ENCODE measurements around the gene TMEM61.
"Not testable (repeated sequence)": the region's sequence is repeated elsewhere in the genome, so short reads cannot be mapped to it uniquely, and the experiment has no call there.

Gene TMEM61

GRCh38 chr1:55015731-55016620 is 35.5 kb downstream of the TMEM61 start:
- no peak for DNase-seq (ENCODE audit: low spot score)
- TF ChIP-seq, protein P1, sequence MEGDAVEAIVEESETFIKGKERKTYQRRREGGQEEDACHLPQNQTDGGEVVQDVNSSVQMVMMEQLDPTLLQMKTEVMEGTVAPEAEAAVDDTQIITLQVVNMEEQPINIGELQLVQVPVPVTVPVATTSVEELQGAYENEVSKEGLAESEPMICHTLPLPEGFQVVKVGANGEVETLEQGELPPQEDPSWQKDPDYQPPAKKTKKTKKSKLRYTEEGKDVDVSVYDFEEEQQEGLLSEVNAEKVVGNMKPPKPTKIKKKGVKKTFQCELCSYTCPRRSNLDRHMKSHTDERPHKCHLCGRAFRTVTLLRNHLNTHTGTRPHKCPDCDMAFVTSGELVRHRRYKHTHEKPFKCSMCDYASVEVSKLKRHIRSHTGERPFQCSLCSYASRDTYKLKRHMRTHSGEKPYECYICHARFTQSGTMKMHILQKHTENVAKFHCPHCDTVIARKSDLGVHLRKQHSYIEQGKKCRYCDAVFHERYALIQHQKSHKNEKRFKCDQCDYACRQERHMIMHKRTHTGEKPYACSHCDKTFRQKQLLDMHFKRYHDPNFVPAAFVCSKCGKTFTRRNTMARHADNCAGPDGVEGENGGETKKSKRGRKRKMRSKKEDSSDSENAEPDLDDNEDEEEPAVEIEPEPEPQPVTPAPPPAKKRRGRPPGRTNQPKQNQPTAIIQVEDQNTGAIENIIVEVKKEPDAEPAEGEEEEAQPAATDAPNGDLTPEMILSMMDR (IDR thresholded peaks at IDR 0.05; ENCODE audit: extremely low read depth, missing control alignments): no peak

DNA sequence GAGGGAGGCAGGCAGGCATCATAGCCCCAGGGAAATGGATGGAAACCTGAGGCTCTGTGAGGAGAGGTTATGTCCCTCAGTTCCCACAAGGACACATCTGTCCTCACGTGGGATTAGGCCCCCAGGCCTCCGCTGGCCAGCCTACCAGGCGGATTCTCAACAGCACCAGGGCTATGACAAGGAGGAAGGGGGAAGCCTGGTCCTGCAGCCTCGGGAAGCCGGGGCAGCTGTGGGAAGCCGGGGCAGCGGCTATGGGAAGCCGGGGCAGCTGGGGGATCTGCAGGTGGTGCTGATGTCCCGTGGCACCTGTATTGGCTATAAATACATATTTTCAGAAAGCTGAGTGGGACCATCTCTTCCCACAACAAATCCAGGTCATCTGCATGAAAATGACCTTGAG is 38.0 kb downstream of the TMEM61 start:
- TF ChIP-seq, protein P1 (IDR thresholded peaks at IDR 0.05; ENCODE audit: extremely low read depth, missing control alignments): no peak
- DNase-seq (ENCODE audit: low spot score): no peak

GRCh38 chr1:55021942-55022546 is 41.6 kb downstream of the TMEM61 start:
- TF ChIP-seq, protein P1 (IDR thresholded peaks at IDR 0.05; ENCODE audit: extremely low read depth, missing control alignments): peak; percentile 78
- DNase-seq (ENCODE audit: low spot score): peak; percentile 78

GRCh38 chr1:55024163-55024562 is 43.7 kb downstream of the TMEM61 start:
- not testable (repeated sequence) for DNase-seq (ENCODE audit: low spot score)

- not testable (repeated sequence) for DNase-seq (ENCODE audit: low spot score)
Measured at GRCh38 chr1:55026682-55027081, 46.3 kb downstream of the TMEM61 start.

- not testable (repeated sequence) for DNase-seq (ENCODE audit: low spot score)
Measured at GRCh38 chr1:55031098-55031497, 50.7 kb downstream of the TMEM61 start.

DNA sequence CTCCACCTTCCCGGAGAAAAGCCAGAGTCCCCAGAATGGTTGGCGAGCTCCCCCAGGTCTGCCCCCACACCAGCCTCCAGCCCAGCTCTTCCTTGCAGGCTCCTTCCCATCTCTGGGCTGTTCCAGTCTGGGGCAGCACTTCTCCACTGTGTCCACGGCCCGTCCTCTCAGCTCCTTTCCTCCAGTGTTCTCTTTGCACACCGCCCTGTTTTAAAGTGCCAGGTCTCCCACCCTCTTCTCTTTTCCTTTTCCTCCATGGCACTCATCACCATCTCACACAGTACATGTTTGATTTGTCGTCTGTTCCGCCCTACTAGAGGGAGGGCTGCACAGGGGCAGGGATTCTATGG is 52.8 kb downstream of the TMEM61 start:
- TF ChIP-seq, protein P1 (IDR thresholded peaks at IDR 0.05; ENCODE audit: extremely low read depth, missing control alignments): no peak
- DNase-seq (ENCODE audit: low spot score): no peak

DNA sequence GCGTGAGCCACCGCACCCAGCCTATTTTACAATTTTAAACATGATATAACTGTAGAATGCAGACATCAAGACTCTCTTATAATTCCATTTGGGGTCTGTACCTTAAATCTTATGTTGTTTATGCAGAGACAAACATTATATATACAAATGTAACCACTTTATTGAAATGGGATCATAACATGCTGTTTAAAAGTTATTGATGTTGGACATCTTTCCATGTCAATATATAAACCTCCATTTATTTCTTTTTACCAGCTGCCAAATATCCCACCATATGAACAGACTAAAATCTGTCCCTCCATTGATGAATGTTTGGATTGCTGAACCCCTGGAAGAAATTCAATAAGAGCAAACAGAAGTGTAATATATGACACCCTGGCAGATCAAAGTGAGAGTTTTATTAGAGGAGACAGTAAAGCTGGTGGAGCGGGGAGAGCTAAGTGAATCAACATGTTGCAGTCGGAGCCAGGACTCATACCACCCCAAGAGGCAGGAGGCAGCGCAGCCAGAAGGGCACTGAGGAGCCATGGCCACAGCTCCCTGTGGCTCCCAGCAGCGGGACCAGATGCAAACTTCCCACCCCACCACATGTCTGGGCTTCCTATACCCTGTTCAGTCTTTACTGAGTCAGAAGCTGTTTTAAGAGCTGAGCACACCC is 54.2 kb downstream of the TMEM61 start:
- no peak for DNase-seq (ENCODE audit: low spot score)
- TF ChIP-seq, protein P1 (IDR thresholded peaks at IDR 0.05; ENCODE audit: extremely low read depth, missing control alignments): no peak

- no peak for DNase-seq (ENCODE audit: low spot score)
Measured at GRCh38 chr1:55035904-55036303, 55.5 kb downstream of the TMEM61 start.

More at GRCh38 chr1:55035904-55036303, 55.5 kb downstream of the TMEM61 start:
- TF ChIP-seq, protein P1 (IDR thresholded peaks at IDR 0.05; ENCODE audit: extremely low read depth, missing control alignments): no peak
